Tibial artery (tissue), 4 donors: ENCODE data around the gene CHSY3.

Experiments
- DNase-seq, 2 donors: peaks; one replicate each; pipeline ENCODE4 v3.0.0-alpha.2; 2019
- H3K27ac ChIP-seq, 2 donors: fragments of 200-600 bp; sonication (generic) in 1 of 2; 1 replicate in 1 of 2; 2 replicates in 1 of 2; pipeline ENCODE4 v1.5.1; 2018 to 2019; ENCODE audit warnings: mild to moderate bottlenecking in 1 of 2
- H3K27me3 ChIP-seq, 2 donors: fragments of 200-600 bp; sonication (generic) in 1 of 2; one replicate each; pipeline versions ENCODE4 v1.5.1 to v1.6.0; 2016 to 2019
- H3K36me3 ChIP-seq, 3 donors: fragments of 200-600 bp; sonication (generic) in 2 of 3; one replicate each; pipeline ENCODE4 v1.5.1; 2016 to 2019; ENCODE audit warnings: mild to moderate bottlenecking in 2 of 3
- H3K4me1 ChIP-seq, 4 donors: fragments of 200-600 bp; sonication (generic) in 2 of 4; 1 replicate in 3 of 4; 2 replicates in 1 of 4; pipeline ENCODE4 v1.5.1; 2016 to 2019
- H3K4me3 ChIP-seq, 2 donors: fragments of 200-600 bp; sonication (generic) in 1 of 2; 1 replicate in 1 of 2; 2 replicates in 1 of 2; pipeline ENCODE4 v1.5.1; 2018 to 2019; ENCODE audit warnings: mild to moderate bottlenecking in 2 of 2
- H3K9me3 ChIP-seq, 3 donors: fragments of 200-600 bp; sonication (generic) in 1 of 3; one replicate each; pipeline ENCODE4 v1.5.1; 2016 to 2019
- intact Hi-C: fragments of 100-400 bp; cut with DNase I; formaldehyde crosslinking; loops from one replicate; pipeline ENCODE4 v1.15.0; 2023; ENCODE audit warnings: low total_unique reads
- TF ChIP-seq, protein P1 (sequence below), 2 experiments: fragments of 200-600 bp in 1 of 2; fragments of 450-650 bp in 1 of 2; IDR thresholded peaks; one replicate each; pipeline ENCODE4 v1.5.1; 2017 to 2019; ENCODE audit warnings: antibody characterized with exemption in 2 of 2, mild to moderate bottlenecking in 1 of 2, moderate library complexity in 1 of 2

CHSY3 gene

DNA sequence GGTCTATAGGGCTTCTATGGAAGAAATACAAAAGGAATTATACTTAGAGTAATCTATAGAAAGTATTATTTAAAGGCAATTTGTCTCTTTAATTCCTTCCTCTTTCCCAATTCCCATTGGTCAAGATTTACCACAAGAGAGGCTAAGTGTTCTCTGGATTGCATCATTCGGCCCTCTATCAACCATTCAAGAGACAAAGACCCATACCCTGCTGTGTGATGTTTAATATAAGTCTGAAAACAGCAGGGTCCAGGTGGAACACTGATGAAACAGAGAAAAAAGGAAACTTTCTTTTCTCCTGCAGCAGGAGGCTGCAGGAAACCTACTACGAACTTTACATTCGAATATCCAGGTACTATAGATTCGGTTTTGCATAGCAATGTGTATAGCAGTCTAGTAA is 323.4 kb downstream of the CHSY3 start:
- Histone ChIP-seq H3K4me1 (peaks cover 0 to under 1% (median 0%) of the 10 kb centered on the region in 4 donors), H3K27me3 (no peaks in the 10 kb centered on the region), H3K9me3 (peaks cover 0 to 6% (median 0%) of the 10 kb centered on the region in 3 donors), H3K36me3 (no peaks in the 10 kb centered on the region), H3K4me3 (no peak overlapping the region), H3K27ac (no peak overlapping the region)
- DNase-seq, result no peak
- TF ChIP-seq, protein P1, sequence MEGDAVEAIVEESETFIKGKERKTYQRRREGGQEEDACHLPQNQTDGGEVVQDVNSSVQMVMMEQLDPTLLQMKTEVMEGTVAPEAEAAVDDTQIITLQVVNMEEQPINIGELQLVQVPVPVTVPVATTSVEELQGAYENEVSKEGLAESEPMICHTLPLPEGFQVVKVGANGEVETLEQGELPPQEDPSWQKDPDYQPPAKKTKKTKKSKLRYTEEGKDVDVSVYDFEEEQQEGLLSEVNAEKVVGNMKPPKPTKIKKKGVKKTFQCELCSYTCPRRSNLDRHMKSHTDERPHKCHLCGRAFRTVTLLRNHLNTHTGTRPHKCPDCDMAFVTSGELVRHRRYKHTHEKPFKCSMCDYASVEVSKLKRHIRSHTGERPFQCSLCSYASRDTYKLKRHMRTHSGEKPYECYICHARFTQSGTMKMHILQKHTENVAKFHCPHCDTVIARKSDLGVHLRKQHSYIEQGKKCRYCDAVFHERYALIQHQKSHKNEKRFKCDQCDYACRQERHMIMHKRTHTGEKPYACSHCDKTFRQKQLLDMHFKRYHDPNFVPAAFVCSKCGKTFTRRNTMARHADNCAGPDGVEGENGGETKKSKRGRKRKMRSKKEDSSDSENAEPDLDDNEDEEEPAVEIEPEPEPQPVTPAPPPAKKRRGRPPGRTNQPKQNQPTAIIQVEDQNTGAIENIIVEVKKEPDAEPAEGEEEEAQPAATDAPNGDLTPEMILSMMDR (IDR thresholded peaks at IDR 0.05), result no peak
- intact Hi-C loops, result no loop called here

DNA sequence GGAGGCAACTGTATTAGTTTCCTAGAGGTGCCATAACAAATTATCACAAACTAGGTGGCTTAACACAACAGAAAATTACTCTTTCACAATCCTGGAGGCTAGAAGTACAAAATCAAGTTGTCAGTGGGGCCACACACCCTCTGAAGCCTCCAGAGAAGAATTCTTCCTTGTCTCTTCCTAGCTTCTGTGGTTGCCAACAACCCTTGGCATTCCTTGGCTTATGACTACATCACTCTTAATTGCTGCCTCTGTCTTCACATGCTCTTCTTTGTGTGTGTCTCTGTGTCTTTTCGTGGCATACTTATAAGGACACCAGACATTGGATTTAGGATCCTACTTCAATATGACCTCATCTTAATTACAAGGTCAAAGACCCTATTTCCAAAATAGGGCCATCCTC is 327.5 kb downstream of the CHSY3 start:
- Histone ChIP-seq H3K4me3 (no peak overlapping the region), H3K36me3 (no peaks in the 10 kb centered on the region), H3K27me3 (no peaks in the 10 kb centered on the region), H3K4me1 (no peaks in the 10 kb centered on the region), H3K9me3 (no peaks in the 10 kb centered on the region), H3K27ac (no peak overlapping the region)
- no peak for DNase-seq
- TF ChIP-seq, protein P1 (IDR thresholded peaks at IDR 0.05), result no peak
- intact Hi-C loops, result no loop called here

DNA sequence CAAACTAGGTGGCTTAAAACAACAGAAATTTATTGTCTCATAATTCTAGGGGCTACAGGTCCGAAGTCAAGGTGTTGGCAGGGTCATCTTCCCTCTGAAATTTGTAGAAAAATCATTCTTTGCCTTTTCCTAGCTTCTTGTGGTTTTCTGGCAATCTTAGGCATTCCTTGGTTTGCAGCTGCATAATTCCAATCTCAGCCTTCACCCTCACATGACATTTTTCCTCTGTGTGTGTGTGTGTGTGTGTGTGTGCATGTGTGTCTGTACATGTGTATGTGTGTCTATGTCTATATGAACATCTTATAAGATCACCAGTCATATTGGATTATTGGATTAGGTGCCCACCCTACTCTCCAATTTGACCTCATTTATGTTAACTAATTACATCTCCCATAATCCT is 330.6 kb downstream of the CHSY3 start:
- no peak overlapping the region for H3K4me3 ChIP-seq
- H3K36me3 ChIP-seq, result no peaks in the 10 kb centered on the region

More for the DNA sequence above, 330.6 kb downstream of the CHSY3 start:
- intact Hi-C loops, result no loop called here
- TF ChIP-seq, protein P1 (IDR thresholded peaks at IDR 0.05), result no peak
- Histone ChIP-seq H3K4me1 (no peaks in the 10 kb centered on the region), H3K9me3 (no peaks in the 10 kb centered on the region), H3K27ac (no peak overlapping the region), H3K27me3 (no peaks in the 10 kb centered on the region)
- no peak for DNase-seq
